HEK293 (cell line): ENCODE data around the gene RAB11B.
A peak's percentile ranks its signal among the peaks of the same experiment; 100 is the strongest.

Experiments used
- CTCF ChIA-PET: fragments of 350-600 bp; formaldehyde crosslinking; extraction: SDS; loops from one replicate; lab custom pipeline; 2021; ENCODE audit warnings: antibody characterized with exemption; lab: Yijun Ruan, JAX
- POLR2A ChIA-PET: fragments of 300-600 bp; formaldehyde crosslinking; extraction: SDS; loops from one replicate; lab custom pipeline; 2020; ENCODE audit warnings: antibody characterized with exemption, inconsistent platforms; lab: Yijun Ruan, JAX
- H3K27ac ChIP-seq: fragments of 200-500 bp; sonication (Bioruptor generic); 2 replicates; pipeline ENCODE4 v1.5.1; 2014; ENCODE audit warnings: low read depth, low read length, control low read depth, inconsistent platforms; ENCODE audit errors: extremely low read depth
- H3K36me3 ChIP-seq, 2 experiments: fragments of 200-500 bp in 1 of 2; sonication (Bioruptor generic) in 1 of 2; 1 replicate in 1 of 2; 2 replicates in 1 of 2; pipeline ENCODE4 v1.5.1; 2014 to 2017; ENCODE audit warnings: inconsistent platforms in 2 of 2, low read length in 2 of 2; ENCODE audit not compliant: control insufficient read depth in 2 of 2, insufficient read depth in 1 of 2
- H3K4me1 ChIP-seq: fragments of 200-500 bp; sonication (Bioruptor generic); 2 replicates; pipeline ENCODE4 v1.5.1; 2014; ENCODE audit warnings: mild to moderate bottlenecking, low read length, inconsistent platforms; ENCODE audit not compliant: control insufficient read depth, insufficient read depth
- H3K4me3 ChIP-seq: 2 replicates; pipeline ENCODE4 v1.5.1; 2011; ENCODE audit warnings: low read depth, mild to moderate bottlenecking, control low read depth, low read length, moderate library complexity
- H3K9me3 ChIP-seq: fragments of 200-500 bp; sonication (Bioruptor generic); 2 replicates; pipeline ENCODE4 v1.5.1; 2014; ENCODE audit warnings: low read depth, low read length, inconsistent platforms; ENCODE audit not compliant: control insufficient read depth, insufficient read depth
- BCL11A ChIP-seq: fragments of 450-650 bp; formaldehyde crosslinking; IDR thresholded peaks from 2 replicates; pipeline ENCODE4 v1.5.1; 2016; ENCODE audit warnings: low read depth, missing biosample characterization, missing genetic modification characterization
- EGR2 ChIP-seq: fragments of 450-650 bp; formaldehyde crosslinking; IDR thresholded peaks from 2 replicates; pipeline ENCODE4 v1.5.1; 2016; ENCODE audit warnings: low read depth, missing biosample characterization, missing genetic modification characterization
- HOXA7 ChIP-seq: sonication (generic); formaldehyde crosslinking; IDR thresholded peaks from 2 replicates; pipeline ENCODE4 v1.8.1; 2022; ENCODE audit warnings: missing genetic modification reagents, borderline replicate concordance
- OSR2 ChIP-seq: fragments of 450-650 bp; formaldehyde crosslinking; IDR thresholded peaks from 2 replicates; pipeline ENCODE4 v1.5.1; 2016; ENCODE audit warnings: missing biosample characterization, missing genetic modification characterization
- RBAK ChIP-seq: fragments of 450-650 bp; formaldehyde crosslinking; IDR thresholded peaks from 2 replicates; pipeline ENCODE4 v1.5.1; 2016; ENCODE audit warnings: missing biosample characterization, missing genetic modification characterization
- REST ChIP-seq: fragments of 450-650 bp; formaldehyde crosslinking; IDR thresholded peaks from 2 replicates; pipeline ENCODE4 v1.5.1; 2016; ENCODE audit warnings: missing biosample characterization, missing genetic modification characterization
- ZBTB7A ChIP-seq: fragments of 450-650 bp; formaldehyde crosslinking; IDR thresholded peaks from 2 replicates; pipeline ENCODE4 v1.5.1; 2016; ENCODE audit warnings: low read depth, missing biosample characterization, missing genetic modification characterization
- ZBTB8A ChIP-seq: fragments of 450-650 bp; formaldehyde crosslinking; IDR thresholded peaks from 2 replicates; pipeline ENCODE4 v1.5.1; 2016; ENCODE audit warnings: missing biosample characterization, missing genetic modification characterization
- ZEB2 ChIP-seq: fragments of 450-650 bp; formaldehyde crosslinking; IDR thresholded peaks from 2 replicates; pipeline ENCODE4 v1.5.1; 2016; ENCODE audit warnings: missing biosample characterization, missing genetic modification characterization
- ZFHX2 ChIP-seq: fragments of 450-650 bp; formaldehyde crosslinking; conservative IDR thresholded peaks from 2 replicates; pipeline ENCODE4 v1.5.1; 2016; ENCODE audit warnings: missing biosample characterization, missing genetic modification characterization
- ZFP3 ChIP-seq: fragments of 450-650 bp; formaldehyde crosslinking; IDR thresholded peaks from 2 replicates; pipeline ENCODE4 v1.5.1; 2016; ENCODE audit warnings: low read depth, missing biosample characterization, missing genetic modification characterization
- ZNF19 ChIP-seq: fragments of 450-650 bp; formaldehyde crosslinking; IDR thresholded peaks from 2 replicates; pipeline ENCODE4; 2016; ENCODE audit warnings: missing biosample characterization, missing genetic modification characterization, low read depth
- ZNF26 ChIP-seq: fragments of 450-650 bp; formaldehyde crosslinking; IDR thresholded peaks from 2 replicates; pipeline ENCODE4 v1.5.1; 2016; ENCODE audit warnings: missing biosample characterization, missing genetic modification characterization
- ZNF302 ChIP-seq: fragments of 450-650 bp; formaldehyde crosslinking; IDR thresholded peaks from 2 replicates; pipeline ENCODE4 v1.5.1; 2016; ENCODE audit warnings: missing biosample characterization, missing genetic modification characterization, low read depth
- ZNF362 ChIP-seq: fragments of 450-650 bp; formaldehyde crosslinking; IDR thresholded peaks from 2 replicates; pipeline ENCODE4 v1.5.1; 2016; ENCODE audit warnings: missing biosample characterization, missing genetic modification characterization
- ZNF488 ChIP-seq: fragments of 450-650 bp; formaldehyde crosslinking; IDR thresholded peaks from 2 replicates; pipeline ENCODE4 v1.5.1; 2016; ENCODE audit warnings: missing biosample characterization, missing genetic modification characterization
- ZNF600 ChIP-seq: fragments of 450-650 bp; formaldehyde crosslinking; IDR thresholded peaks from 2 replicates; pipeline ENCODE4 v1.5.1; 2016; ENCODE audit warnings: missing biosample characterization, missing genetic modification characterization
- ZNF610 ChIP-seq: fragments of 450-650 bp; formaldehyde crosslinking; IDR thresholded peaks from 2 replicates; pipeline ENCODE4 v1.5.1; 2016; ENCODE audit warnings: missing biosample characterization, missing genetic modification characterization, borderline replicate concordance
- ZNF645 ChIP-seq: fragments of 450-650 bp; formaldehyde crosslinking; IDR thresholded peaks from 2 replicates; pipeline ENCODE4; 2016; ENCODE audit warnings: missing biosample characterization, missing genetic modification characterization
- ZNF660 ChIP-seq: fragments of 450-650 bp; IDR thresholded peaks from 2 replicates; pipeline ENCODE4 v1.5.1; 2018; ENCODE audit warnings: missing biosample characterization, mild to moderate bottlenecking, missing genetic modification characterization
- ZNF747 ChIP-seq: fragments of 450-650 bp; formaldehyde crosslinking; IDR thresholded peaks from 2 replicates; pipeline ENCODE4 v1.5.1; 2016; ENCODE audit warnings: missing biosample characterization, missing genetic modification characterization
- ZNF768 ChIP-seq: fragments of 450-650 bp; formaldehyde crosslinking; IDR thresholded peaks from 2 replicates; pipeline ENCODE4 v1.5.1; 2018; ENCODE audit warnings: missing biosample characterization, mild to moderate bottlenecking, missing genetic modification characterization
- ZNF785 ChIP-seq: fragments of 450-650 bp; formaldehyde crosslinking; IDR thresholded peaks from 2 replicates; pipeline ENCODE4 v1.5.1; 2016; ENCODE audit warnings: missing biosample characterization, missing genetic modification characterization

The RAB11B gene

GRCh38 chr19:8399681-8400188 lies 9.6 kb downstream of the RAB11B start:
- Histone ChIP-seq H3K36me3 (peaks cover 0 to 31% of the 10 kb centered on the region in 2 experiments; a peak in 2 of 3 replicates), H3K4me3 (no peak overlapping the region), H3K27ac (no peak overlapping the region), H3K4me1 (no peaks in the 10 kb centered on the region), H3K9me3 (no peaks in the 10 kb centered on the region)
- POLR2A ChIA-PET, result interaction anchor here (1.0 kb wide), 1 partner anchor 48 kb away, joined by 3 read pairs; no protein-coding TSS in a partner anchor
- CTCF ChIA-PET, result interaction anchor here (4.8 kb wide), 1 partner anchor 46 kb away, joined by 87 read pairs; no protein-coding TSS in a partner anchor
- 0 out of 2 replicates have a peak, but pooled peaks have one; percentile 19 for TF ChIP-seq ZNF600
- no peak for TF ChIP-seq RBAK (tag by site-specific recombination)
- TF ChIP-seq EGR2 (tag by site-specific recombination), result peak; percentile 81
- TF ChIP-seq ZNF362 (tag by site-specific recombination), result no peak
- no peak for TF ChIP-seq ZBTB7A (tag by site-specific recombination)
- TF ChIP-seq ZFP3 (tag by site-specific recombination), result peak; percentile 66; the same call in 1 of the 2 replicates
- TF ChIP-seq ZNF768, result no peak
- TF ChIP-seq ZNF747, result no peak
- peak; percentile 77 for TF ChIP-seq ZFHX2 (tag by site-specific recombination)
- no peak for TF ChIP-seq HOXA7
- TF ChIP-seq ZEB2 (tag by site-specific recombination), result no peak
- TF ChIP-seq ZNF488, result no peak

DNA sequence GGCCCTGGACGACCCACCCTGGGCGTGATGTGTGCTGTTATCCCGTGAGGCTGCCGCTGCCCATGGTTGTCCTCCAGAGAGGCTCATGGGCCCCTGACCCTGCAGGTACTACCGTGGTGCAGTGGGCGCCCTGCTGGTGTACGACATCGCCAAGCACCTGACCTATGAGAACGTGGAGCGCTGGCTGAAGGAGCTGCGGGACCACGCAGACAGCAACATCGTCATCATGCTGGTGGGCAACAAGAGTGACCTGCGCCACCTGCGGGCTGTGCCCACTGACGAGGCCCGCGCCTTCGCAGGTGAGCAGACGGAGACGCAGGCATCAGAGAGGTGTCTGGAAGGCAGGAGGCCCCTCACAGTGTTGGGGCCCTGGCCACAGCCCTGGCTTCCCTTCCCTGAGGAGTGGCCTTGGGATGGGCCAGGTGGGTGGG lies 11.8 kb downstream of the RAB11B start:
- H3K4me3 ChIP-seq, result no peak overlapping the region
- H3K36me3 ChIP-seq, result peaks cover 0 to 36% of the 10 kb centered on the region in 2 experiments; a peak in 2 of 3 replicates
- ChIA-PET CTCF (no interaction called here), POLR2A (no interaction called here)
- no peaks in the 10 kb centered on the region for H3K9me3 ChIP-seq
- no peak overlapping the region for H3K27ac ChIP-seq
- no peaks in the 10 kb centered on the region for H3K4me1 ChIP-seq
- TF ChIP-seq REST (no peak), ZNF610 (tag by site-specific recombination) (no peak), OSR2 (tag by site-specific recombination) (no peak)

- Histone ChIP-seq H3K4me1 (no peaks in the 10 kb centered on the region), H3K27ac (no peak overlapping the region), H3K9me3 (no peaks in the 10 kb centered on the region), H3K4me3 (no peak overlapping the region), H3K36me3 (peaks cover 0 to 36% of the 10 kb centered on the region in 2 experiments; a peak in 2 of 3 replicates)
- ChIA-PET CTCF (interaction anchor here (1.5 to 1.8 kb wide), 2 partner anchors 10 to 49 kb away, joined by 5 to 6 read pairs; partner anchors contain the start of gene MARCHF2), POLR2A (no interaction called here)
- no peak for TF ChIP-seq ZNF26 (tag by site-specific recombination)
- no peak for TF ChIP-seq ZNF785 (tag by site-specific recombination)
- TF ChIP-seq ZNF660 (tag by site-specific recombination), result no peak
- TF ChIP-seq ZBTB8A, result no peak
- TF ChIP-seq ZFP3 (tag by site-specific recombination), result no peak
- TF ChIP-seq ZNF645 (tag by site-specific recombination), result no peak
- no peak for TF ChIP-seq ZNF19
- TF ChIP-seq ZNF302, result no peak
- no peak for TF ChIP-seq BCL11A
These were observed 13.1 kb downstream of the RAB11B start for GRCh38 chr19:8403098-8403819.
